ENCODE measurements around the gene CATSPERZ. TPM values are rescaled to one million over a fixed set of nuclear protein-coding genes. Genes with fewer than 3 reads are reported as not detected.

The CATSPERZ gene
- 1.7 to 2.4 TPM (median 2.3 TPM) in 5 replicates for total RNA-seq (2022; extraction: Qiagen RNA extraction; ENCODE audit: low read depth)

DNA sequence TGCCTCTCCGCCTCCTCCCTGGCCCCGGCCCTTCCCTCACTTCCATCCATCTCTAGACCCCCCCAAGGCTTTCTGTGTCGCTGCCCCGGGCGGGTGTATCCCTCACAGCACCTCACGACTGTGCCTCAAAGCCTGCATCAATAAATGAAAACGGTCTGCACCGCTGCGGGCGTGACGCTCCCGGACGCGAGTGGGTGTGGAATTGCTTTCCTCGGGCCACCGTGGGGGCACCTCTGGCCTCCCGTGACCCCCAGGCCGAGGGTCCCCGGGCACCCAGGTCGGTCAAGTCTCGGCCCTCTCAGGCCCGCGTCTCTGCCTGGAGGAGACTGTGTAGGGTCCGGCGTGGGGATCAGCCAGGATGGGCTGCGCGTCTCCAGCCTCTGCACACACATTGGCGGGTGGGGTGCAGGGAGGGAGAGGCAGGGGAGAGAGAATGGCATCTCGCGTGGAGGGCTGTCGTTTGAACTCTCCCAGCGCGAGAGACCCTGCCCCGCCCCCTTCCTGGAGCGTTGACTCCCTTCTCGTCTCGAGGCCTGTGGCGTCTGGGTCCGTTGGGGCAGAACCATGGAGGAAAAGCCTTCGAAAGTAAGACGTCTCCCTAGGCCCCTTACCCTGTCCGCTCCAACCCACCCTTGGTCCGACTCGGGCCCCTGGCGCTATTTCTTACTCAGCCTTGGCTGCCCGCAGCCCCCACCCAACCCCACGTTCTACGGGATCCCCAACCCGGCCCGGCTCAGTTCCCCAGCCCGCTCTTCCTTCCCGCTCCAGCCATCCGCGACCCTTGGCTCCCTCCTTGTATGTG lies at the start of gene CATSPERZ:
Gene CATSPERZ (plus strand): TSS at position 512 of the 802 bp plus-strand sequence. CDS start 53 bp downstream, at position 565.

GRCh38 chr11:64251016-64251752 lies 49.0 kb upstream of the CATSPERZ start, which contains the start of gene PLCB3:
Gene PLCB3, plus strand, starts transcription at chr11:64251530. Its CDS starts 120 bp downstream, at chr11:64251650.

GRCh38 chr11:64284048-64284961 lies 15.9 kb upstream of the CATSPERZ start, which contains the start of gene BAD:
Gene BAD, minus strand, starts transcription at chr11:64284665. Its CDS starts 297 bp downstream, at chr11:64284368.

DNA sequence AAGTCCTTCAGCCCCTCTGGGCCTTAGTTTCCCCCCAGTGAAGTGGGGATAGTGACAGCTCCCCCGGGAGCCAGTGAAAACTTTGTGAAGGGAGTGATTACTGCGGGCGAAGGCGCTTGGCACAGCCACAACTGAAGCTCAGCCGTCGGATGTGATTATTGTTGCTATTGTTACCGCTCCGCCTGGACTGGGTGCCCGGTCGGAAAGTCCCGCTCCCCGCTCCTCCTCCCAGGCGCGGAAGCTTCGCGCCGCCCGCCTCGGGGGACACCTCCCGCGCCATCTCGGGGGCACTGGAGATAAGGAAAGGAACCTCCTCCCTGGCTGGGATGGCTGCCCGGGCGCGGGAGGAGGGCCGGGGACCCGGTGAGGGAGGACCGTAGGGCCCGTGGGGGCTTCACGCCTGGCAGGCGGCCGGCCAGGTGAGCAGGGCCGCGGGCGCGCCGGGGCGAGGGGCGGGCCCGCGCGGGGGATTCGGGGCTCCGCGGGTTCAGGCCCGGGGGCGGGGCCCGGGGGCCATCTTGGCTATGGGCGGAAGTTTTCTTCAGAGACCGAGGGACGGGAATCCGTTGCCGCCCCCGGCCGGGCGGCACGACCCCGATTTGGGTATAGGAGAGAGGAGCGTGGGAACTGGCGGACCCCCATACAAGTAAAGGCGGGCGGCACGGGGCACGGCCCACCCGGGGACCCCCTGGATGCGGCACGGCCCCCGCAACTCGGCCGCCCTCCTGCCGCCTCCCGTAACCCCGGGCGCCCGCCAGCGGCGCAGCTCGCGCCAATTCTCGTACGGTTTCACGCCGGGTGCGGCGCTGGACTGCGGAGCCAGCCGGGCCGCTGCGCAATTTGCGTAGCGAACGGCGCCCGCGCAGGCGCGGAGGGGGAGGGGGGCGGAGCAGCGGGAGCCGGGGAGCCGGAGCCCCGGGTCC lies 14.9 kb upstream of the CATSPERZ start, which contains the start of gene GPR137:
Gene GPR137 (plus strand): TSS at position 887 of the 923 bp plus-strand sequence. CDS start 677 bp downstream, outside the sequence.

DNA sequence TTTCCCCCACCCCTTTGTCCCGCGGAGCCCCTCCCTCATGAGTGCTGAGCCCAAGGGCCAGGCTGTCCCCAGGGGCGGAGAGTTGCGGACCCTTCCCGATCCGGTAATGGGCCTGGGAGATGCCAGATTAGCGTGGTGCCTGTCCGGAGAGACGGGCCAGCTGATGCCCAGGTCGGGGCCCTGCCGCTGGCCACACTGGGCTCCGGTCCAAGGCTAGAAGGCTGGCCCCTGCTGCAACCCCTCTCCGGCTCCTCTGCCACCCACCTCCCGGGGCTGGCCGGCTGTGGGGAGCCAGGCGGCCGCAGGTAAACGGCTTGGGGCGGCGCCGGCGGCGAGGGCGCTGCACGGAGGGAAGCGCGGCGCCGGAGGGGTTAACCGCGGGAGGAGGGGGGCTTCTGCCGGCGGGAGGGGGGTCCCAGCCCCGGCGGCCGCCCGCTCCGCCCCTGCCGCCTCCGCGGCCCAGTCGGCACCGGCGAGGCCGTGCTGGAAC lies 8.9 kb upstream of the CATSPERZ start, which contains the start of gene KCNK4:
Gene KCNK4 (plus strand): TSS at position 41 of the 490 bp plus-strand sequence. CDS start 1,717 bp downstream, outside the sequence.

GRCh38 chr11:64305075-64305690 lies 5.0 kb downstream of the CATSPERZ start, which contains the start of gene ESRRA:
Gene ESRRA, plus strand, starts transcription at chr11:64305524. Its CDS starts 1,656 bp downstream, at chr11:64307180.

GRCh38 chr11:64317325-64317960 lies 17.3 kb downstream of the CATSPERZ start, which contains the start of gene TRMT112:
Gene TRMT112, minus strand, starts transcription at chr11:64317559. Its CDS starts 33 bp downstream, at chr11:64317526.

GRCh38 chr11:64317961-64318765 lies 18.0 kb downstream of the CATSPERZ start, which contains the start of gene PRDX5:
Gene PRDX5, plus strand, starts transcription at chr11:64318121. Its CDS starts 95 bp downstream, at chr11:64318216.

GRCh38 chr11:64339754-64340408 lies 39.7 kb downstream of the CATSPERZ start, which contains the start of gene CCDC88B:
Gene CCDC88B, plus strand, starts transcription at chr11:64340204. Its CDS starts 63 bp downstream, at chr11:64340267.

Other genes starting within 250 kb of the CATSPERZ start
- 9.5 to 14.4 TPM (median 13.0 TPM) in 5 replicates for gene MACROD1, start 134.2 kb upstream of the CATSPERZ start, total RNA-seq (2022; extraction: Qiagen RNA extraction; ENCODE audit: low read depth)
- 249 to 284 TPM (median 272 TPM) in 5 replicates for gene STIP1, start 114.2 kb upstream of the CATSPERZ start, total RNA-seq (2022; extraction: Qiagen RNA extraction; ENCODE audit: low read depth)
- 0.53 to 2.7 TPM (median 1.2 TPM) in 5 replicates for gene FERMT3, start 93.6 kb upstream of the CATSPERZ start, total RNA-seq (2022; extraction: Qiagen RNA extraction; ENCODE audit: low read depth)
- gene TRPT1, start 74.2 kb upstream of the CATSPERZ start, total RNA-seq (2022; extraction: Qiagen RNA extraction; ENCODE audit: low read depth), result 18.0 to 27.2 TPM (median 23.8 TPM) in 5 replicates
- gene NUDT22, start 74.1 kb upstream of the CATSPERZ start, total RNA-seq (2022; extraction: Qiagen RNA extraction; ENCODE audit: low read depth), result 20.7 to 41.6 TPM (median 34.8 TPM) in 5 replicates
- gene DNAJC4, start 69.8 kb upstream of the CATSPERZ start, total RNA-seq (2022; extraction: Qiagen RNA extraction; ENCODE audit: low read depth), result 12.1 to 26.8 TPM (median 22.3 TPM) in 5 replicates
- gene VEGFB, start 65.8 kb upstream of the CATSPERZ start, total RNA-seq (2022; extraction: Qiagen RNA extraction; ENCODE audit: low read depth), result 40.1 to 48.1 TPM (median 46.3 TPM) in 5 replicates
- 108 to 148 TPM (median 136 TPM) in 5 replicates for gene FKBP2, start 59.3 kb upstream of the CATSPERZ start, total RNA-seq (2022; extraction: Qiagen RNA extraction; ENCODE audit: low read depth)
- 246 to 415 TPM (median 401 TPM) in 5 replicates for gene PPP1R14B, start 53.4 kb upstream of the CATSPERZ start, total RNA-seq (2022; extraction: Qiagen RNA extraction; ENCODE audit: low read depth)
- 13.3 to 27.3 TPM (median 21.8 TPM) in 5 replicates for gene PLCB3, start 48.8 kb upstream of the CATSPERZ start, total RNA-seq (2022; extraction: Qiagen RNA extraction; ENCODE audit: low read depth)
- gene BAD, start 15.7 kb upstream of the CATSPERZ start, total RNA-seq (2022; extraction: Qiagen RNA extraction; ENCODE audit: low read depth), result 62.2 to 102 TPM (median 89.6 TPM) in 5 replicates
- 22.6 to 54.3 TPM (median 48.3 TPM) in 5 replicates for gene GPR137, start 14.5 kb upstream of the CATSPERZ start, total RNA-seq (2022; extraction: Qiagen RNA extraction; ENCODE audit: low read depth)
- 0.12 to 0.21 TPM (median 0.20 TPM) in 3 of 5 replicates, not detected in the others for gene KCNK4, start 9.1 kb upstream of the CATSPERZ start, total RNA-seq (2022; extraction: Qiagen RNA extraction; ENCODE audit: low read depth)
- gene ESRRA, start 5.2 kb downstream of the CATSPERZ start, total RNA-seq (2022; extraction: Qiagen RNA extraction; ENCODE audit: low read depth), result 33.2 to 63.8 TPM (median 61.7 TPM) in 5 replicates
- gene TRMT112, start 17.2 kb downstream of the CATSPERZ start, total RNA-seq (2022; extraction: Qiagen RNA extraction; ENCODE audit: low read depth), result 382 to 473 TPM (median 414 TPM) in 5 replicates
- gene PRDX5, start 17.8 kb downstream of the CATSPERZ start, total RNA-seq (2022; extraction: Qiagen RNA extraction; ENCODE audit: low read depth), result 321 to 507 TPM (median 466 TPM) in 5 replicates
- 9.6 to 15.0 TPM (median 10.9 TPM) in 5 replicates for gene CCDC88B, start 39.8 kb downstream of the CATSPERZ start, total RNA-seq (2022; extraction: Qiagen RNA extraction; ENCODE audit: low read depth)
- gene RPS6KA4, start 58.8 kb downstream of the CATSPERZ start, total RNA-seq (2022; extraction: Qiagen RNA extraction; ENCODE audit: low read depth), result 41.2 to 70.0 TPM (median 65.4 TPM) in 5 replicates